HG03432 (cell line): ENCODE measurements around the gene BDKRB2.

Experiments used
- ATAC-seq: cut with Tn5 transposase; IDR thresholded peaks from one replicate; pipeline ENCODE4 v1.9.1; 2021; ENCODE audit warnings: mild to moderate bottlenecking, moderate library complexity; ENCODE audit not compliant: unreplicated experiment

Gene BDKRB2

DNA sequence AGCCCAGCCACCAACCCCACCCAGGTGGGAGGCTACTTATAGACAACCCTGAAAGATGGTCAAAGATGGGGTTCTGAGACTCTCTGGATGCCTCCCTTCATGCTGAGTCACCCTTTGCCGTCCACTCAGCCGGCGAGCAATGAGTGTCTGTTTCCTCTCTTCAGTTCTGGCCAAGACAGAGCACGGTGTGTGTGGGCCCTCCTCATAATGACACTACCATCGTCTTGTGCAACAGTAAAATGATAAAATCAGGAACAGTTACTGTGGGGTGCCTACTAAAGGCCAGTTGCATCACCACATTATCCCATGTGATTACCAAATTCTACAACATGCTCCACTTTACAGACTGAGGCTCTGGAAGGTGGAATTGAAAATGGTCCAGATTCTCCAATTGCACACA, 44.4 kb downstream of the BDKRB2 start:
- ATAC-seq = no peak

DNA sequence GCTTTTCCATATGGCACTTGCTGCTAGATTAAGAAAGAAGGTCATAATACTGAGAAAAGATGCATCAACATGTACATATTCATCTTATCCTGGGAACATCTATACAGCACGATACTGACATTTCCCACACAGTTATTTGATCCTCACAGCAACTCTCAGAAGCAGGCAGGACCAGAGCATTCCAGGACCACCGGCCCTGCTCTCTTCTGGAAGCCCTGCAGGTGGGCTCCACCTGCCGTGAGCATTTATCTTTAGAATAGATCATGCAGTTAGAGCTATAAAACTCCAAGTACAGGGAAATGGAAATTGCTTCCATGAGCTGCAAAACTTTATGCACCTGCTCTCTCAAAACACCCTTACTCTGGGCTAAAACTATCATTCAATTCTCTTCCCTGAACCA, 45.8 kb downstream of the BDKRB2 start:
- ATAC-seq = no peak

DNA sequence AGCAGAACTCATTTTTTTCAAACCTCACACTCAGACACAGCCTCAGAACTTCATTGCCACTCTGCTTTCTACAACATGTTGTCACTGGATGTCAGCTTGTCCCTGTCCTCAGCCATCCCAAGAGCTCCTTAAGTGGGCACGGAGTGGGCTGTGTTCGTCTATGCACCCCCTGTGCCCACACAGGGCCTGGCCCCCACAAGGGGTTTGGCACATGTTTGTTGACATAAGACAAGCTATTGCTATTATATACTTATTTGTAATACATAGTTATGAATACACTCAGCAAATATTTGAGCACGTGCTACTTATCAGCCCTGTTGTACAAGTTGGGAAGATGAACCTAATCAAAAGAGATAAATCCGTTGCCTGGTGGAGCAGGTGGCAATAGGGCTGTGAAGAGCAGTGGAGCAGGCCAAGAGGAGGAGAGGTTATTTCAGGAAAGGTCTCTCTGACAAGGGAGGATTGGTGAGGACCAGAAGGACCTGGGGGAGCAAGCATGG, 47.1 kb downstream of the BDKRB2 start:
- no peak for ATAC-seq

DNA sequence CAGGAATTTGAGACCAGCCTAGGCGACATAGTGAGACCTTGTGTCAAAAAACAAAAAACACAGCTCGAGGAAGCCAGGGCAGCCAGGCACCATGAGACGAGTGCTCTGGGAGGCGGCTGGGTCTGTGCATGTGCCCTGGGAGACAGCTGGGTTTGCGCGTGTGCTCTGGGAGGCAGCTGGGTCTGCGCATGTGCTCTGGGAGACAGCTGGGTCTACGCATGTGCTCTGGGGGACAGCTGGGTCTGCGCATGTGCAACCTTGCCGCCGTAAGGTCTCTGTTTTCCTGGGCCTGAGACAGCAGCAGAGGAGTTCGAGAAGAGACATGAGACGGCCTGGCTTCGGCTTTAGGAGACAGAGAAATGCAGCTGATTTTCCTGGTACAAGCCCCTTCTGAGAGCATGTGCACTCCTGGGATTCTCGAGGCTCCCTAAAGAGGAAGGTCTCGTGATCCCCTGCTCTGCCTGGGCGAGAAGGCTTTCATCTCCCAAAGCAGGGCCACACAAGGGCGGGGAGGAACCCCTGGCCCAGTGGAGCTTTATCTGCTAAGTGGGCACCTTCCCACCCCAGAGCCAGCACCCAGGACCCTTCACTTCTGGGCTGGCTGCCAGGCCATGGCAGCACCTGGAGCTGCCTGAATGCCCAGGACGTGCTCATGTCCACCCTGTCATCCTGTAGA, 47.8 kb downstream of the BDKRB2 start:
- ATAC-seq = no peak

DNA sequence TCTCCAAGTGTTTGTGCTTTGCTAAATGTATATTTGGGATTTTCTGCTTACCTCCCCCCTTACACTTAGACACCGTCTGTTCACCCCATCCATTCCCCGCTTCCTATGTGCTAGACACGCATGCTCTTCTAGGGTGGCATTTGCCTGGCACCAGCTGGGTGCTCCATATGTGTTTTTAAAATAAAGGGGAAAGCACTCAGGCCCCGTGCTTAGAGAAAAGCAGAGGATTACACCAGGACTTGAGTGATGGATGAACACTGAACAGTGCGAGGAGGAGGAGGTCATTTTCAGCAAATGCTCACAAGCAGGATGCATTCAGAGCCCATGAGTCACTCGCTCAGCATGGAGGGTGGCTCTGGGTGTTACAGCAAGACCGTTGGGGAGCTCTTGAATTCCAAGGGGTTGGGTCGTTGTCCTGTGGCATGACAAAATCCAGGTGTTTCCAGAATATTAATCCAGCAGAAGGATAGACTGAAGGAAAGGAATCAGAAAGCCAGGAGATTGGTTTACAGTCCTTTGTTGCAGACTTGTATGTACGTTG, 48.4 kb downstream of the BDKRB2 start:
- ATAC-seq = no peak

DNA sequence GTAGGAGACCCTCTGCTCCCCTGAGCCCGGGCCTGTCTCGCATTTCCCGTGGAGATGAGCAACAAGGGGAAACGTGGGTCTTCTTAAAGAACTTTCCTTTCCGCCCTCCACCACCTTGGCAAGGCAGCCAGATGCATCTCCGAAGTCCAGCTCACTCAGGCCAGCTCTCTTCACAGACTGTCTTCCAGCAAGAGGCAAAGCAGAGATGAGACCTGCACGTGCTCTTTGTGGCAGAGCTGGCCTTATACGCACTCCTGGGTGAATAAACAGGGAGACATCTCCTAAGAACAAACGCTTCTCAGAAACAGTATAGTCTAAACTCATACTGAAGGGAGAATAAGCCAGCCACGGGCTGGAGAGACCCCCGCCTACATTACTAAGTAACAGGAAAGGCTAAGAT, 50.0 kb downstream of the BDKRB2 start:
- no peak for ATAC-seq

DNA sequence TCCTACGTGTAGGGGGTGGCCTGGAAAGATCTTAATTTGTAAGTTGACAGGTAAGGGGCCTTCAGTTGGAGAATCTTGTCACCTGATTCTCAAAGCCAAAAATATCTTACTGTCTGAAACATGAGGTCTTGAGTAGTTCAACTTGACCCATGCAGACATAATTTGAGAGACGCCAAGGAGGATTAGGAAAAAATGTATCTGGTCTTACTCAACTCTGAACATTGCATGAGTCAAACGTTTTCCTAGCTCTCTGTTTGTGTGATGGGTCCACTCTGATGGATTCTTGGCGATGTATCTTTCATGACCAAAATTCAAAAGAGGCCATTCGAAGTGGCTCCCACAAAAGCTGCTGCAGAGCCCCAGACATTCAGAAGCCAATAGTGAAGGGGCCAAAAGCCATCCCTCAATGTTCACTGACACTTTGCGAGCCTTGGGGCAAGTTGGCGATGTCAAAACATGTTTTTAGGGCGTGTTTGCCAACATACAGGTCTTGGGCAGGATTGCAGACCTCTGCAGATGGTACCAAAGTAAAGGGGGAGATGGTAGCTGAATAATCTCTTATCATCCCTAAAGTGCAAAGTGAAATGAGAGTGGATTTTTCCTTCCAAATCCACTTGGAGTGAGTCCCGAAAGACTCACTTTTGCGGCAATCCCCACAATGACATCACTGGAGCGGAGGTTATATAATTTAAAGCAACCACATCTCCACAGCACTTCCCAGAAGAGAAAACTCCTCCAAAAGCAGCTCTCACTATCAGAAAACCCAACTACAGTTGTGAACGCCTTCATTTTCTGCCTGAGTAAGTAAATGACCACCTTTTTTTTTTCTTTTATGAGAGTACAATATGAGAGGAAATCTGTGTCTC, 51.1 kb downstream of the BDKRB2 start, which contains the start of gene BDKRB1:
TSS of gene BDKRB1 (plus strand) at position 710 of the 866 bp plus-strand sequence. CDS start 7,473 bp downstream, outside the sequence.
- ATAC-seq = no peak

DNA sequence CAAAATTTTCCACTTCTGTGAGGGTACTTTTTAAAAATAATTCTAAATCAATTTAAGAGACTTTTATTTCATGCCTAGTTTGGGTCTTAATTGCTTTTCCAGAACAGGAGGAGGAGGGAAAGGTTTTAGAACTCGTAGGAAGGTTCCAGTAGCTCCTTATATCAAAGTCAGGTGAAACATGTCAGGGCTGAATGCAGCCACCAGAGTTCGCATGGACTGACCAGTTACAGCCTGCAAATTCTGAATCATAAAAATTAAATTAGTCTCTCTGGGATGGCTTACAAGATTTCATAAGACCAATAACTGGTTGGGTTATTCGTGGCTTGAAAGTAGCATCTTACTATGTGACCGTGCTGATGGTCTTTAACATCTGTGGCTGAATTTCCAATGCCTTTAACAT, 51.8 kb downstream of the BDKRB2 start:
- ATAC-seq = no peak

DNA sequence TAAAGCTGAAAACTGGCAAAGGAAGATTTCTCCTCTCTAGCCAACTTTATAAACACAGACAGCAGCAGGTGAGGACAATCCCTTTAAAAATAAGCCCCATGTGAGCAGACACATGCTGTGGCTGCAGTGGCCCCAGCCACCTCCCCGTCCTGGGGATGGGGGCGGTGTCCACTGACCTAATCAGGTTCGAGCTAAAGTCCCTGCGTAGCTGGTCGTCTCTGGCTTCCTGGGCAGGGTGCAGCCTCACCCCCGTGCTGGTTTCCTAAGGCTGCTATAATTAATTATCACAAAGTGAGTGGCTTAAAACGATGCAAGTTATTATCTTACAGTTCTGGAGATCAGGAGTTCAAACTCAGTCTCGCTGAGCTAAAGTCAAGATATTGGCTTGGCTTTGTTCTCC, 52.4 kb downstream of the BDKRB2 start:
- ATAC-seq = no peak

DNA sequence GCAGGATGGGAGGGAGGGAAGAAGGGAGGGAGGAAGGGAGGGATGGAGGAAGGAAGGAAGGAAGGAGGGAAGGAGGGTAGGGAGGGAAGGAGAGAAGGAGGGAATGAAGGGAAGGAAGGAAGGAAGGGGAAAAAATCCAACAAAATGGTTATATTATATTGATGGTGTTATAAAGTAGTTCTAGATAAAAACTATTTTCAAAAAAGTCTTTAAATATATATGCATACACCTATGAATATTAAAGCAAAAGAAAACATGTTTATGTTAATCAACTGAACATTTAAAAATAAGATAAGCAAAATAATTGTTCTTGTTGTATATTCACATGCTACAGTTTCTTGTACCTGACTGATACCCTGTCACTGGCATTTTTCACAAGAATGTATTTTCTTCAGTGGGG, 53.3 kb downstream of the BDKRB2 start:
- ATAC-seq = no peak

DNA sequence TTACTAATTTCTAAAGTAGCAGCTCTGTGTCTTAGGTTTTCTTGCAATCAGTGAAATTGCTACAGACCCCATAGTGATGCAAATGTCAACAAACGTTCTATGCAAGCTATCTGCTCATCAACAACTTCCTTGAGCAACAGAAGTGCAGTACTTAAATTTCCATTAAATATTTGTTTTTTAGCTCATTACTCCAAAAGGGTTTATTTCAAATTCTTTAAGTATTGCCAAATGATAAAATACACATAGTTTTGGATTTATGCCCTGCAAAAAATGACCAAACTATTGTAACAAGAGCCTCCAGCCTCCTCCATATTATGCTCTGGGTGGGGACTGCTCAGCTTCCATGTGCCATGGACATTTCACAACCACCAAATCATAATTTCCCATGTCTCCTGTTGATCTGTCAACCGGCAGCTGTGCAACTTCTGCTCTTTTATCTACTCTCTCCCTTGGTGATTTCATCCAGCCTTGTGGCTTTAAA, 55.7 kb downstream of the BDKRB2 start:
- ATAC-seq = no peak

DNA sequence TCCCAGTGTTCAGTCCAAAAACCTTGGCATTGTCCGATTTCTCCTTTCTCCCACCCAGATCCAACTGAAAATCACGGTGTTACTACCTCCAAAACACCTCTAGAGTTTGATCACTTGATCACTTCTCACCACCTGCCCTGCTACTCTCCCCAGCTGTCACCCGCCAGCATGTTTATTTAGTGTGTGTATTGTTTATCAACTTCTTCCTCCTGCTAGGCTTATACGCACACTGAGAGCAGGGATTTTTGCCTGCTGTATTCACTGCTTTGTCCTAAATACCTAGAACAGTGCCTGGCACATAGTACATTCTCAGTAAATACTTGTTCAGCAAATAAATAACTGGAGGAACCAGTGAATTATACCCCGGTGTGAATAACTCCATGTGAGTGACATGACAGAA, 56.4 kb downstream of the BDKRB2 start:
- ATAC-seq = no peak

DNA sequence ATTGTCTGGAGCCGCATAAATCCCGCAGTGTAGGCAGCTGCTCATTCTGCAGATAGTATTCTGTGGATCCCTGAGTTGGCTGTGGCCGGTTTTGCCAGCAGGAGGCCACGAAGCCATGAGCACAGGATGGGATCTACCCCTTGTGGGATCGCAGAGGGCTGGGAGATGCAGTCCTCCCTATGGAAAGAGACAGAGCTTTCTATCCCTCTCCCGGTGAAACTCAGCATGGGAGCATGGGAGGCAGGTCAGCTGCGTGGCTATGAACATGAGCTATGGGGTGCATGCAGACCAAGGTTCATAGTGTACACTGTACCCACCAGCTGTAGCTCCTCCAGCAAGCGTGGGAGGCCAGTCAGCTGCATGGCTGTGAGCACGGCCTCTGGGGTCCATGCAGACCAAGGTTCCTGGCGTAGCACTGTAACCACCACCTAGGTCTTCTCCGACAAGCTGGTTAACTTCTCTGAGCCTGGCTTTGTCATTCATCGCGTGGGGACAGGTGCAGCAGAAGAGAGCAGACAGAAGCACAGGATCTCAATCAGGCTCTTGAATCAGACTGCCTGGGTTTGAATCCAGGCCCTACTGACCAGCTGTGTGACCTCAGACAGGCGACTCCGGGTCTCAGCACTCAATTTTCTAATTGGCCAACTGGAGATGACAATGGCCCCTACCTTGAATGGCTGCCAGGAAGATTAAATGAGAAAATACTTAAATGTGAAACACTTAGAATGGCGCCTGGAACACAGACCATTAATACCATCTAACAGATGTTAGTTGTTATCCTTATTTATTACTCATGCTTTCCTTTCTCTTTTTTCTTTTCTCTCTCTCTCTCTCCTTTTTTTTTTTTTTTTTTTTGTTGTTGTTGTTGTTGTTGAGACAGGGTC, 57.4 kb downstream of the BDKRB2 start:
- no peak for ATAC-seq

DNA sequence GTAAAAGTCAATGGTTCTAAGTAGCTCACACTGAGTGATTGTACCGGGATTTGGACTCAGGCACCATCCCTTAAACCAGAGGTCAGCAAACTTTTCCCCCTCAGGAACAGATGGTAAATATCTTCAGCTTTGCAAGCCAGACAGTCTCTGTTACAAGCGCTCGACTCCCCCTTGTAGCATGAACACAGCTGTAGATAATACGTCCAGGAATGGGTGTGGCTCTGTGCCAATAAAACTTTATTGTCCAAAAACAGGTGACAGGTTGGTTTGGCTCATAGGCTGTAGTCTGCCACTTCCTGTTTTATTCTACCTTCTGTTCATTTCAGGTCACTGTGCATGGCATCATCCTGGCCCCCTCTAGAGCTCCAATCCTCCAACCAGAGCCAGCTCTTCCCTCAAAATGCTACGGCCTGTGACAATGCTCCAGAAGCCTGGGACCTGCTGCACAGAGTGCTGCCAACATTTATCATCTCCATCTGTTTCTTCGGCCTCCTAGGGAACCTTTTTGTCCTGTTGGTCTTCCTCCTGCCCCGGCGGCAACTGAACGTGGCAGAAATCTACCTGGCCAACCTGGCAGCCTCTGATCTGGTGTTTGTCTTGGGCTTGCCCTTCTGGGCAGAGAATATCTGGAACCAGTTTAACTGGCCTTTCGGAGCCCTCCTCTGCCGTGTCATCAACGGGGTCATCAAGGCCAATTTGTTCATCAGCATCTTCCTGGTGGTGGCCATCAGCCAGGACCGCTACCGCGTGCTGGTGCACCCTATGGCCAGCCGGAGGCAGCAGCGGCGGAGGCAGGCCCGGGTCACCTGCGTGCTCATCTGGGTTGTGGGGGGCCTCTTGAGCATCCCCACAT, 58.9 kb downstream of the BDKRB2 start:
- ATAC-seq = no peak

DNA sequence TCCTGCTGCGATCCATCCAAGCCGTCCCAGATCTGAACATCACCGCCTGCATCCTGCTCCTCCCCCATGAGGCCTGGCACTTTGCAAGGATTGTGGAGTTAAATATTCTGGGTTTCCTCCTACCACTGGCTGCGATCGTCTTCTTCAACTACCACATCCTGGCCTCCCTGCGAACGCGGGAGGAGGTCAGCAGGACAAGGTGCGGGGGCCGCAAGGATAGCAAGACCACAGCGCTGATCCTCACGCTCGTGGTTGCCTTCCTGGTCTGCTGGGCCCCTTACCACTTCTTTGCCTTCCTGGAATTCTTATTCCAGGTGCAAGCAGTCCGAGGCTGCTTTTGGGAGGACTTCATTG, 59.5 kb downstream of the BDKRB2 start:
- ATAC-seq = no peak

DNA sequence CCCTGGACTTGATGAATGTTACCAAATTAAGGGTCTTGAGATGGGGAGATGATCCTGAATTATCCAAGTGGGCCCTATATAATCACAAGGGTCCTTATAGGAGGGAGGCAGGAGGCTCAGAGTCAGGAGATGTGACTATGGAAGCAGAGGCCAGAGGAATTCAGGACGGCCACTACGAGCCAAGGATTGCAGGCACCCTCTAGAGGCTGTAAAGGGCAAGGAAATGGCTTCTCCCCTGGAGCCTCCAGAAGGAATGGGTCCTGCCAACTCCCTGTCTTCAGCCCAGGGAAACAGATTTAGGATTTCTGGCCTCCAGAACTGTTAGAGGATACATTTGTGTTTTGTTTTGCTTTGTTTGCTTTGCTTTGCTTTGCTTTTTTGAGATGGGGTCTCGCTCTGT, 60.2 kb downstream of the BDKRB2 start:
- ATAC-seq = no peak

DNA sequence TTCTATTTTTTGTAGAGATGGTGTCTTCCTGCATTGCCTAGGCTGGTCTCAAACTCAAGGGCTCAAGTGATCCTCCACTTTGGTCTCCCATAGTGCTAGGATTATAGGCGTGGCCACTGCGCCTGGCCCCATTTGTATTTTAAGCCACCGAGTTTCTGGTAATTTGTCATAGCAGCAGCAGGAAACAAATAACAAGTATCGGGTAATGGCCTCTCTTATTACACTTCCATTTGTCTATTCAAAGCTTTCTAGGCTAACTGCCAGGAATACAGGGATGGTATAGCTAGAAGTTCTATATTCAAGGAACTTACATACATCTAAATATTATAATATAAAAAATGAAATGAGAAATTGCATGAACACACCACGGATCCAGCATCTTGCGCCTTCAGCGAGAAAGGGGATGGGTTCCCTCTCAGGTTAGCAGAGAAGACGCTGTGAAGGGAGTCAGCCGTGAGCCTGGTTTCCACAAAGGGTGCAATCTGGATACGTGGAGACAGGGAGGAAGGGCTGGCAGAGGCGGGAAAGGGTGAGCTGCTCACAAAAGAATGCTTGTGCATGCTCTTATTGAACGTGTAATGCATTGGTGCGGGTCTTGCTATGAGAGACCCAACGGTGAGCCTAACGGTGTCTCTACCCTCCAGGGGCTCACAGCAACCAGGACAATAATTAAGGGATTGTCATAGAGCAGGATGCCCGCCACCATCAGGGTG, 60.9 kb downstream of the BDKRB2 start:
- ATAC-seq = no peak

DNA sequence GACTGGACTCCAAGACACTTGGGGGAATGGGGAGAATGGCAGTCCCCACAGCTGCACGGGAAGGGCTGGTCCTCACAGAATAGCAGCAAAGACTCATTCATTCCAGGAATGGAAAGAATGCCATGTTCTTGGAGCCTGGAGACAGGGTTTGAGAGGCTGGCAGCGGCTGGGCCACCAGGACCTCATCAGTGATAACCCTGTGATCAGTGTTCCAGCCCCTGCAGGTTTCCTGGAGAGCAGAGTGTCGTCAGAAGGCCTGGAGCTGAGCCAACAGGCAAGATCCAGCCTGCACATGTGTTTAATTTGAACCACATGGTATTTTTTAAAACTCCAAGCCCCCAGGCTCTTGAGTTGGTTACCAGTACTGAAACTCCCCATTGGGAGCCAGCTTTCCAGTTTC, 62.7 kb downstream of the BDKRB2 start:
- no peak for ATAC-seq

DNA sequence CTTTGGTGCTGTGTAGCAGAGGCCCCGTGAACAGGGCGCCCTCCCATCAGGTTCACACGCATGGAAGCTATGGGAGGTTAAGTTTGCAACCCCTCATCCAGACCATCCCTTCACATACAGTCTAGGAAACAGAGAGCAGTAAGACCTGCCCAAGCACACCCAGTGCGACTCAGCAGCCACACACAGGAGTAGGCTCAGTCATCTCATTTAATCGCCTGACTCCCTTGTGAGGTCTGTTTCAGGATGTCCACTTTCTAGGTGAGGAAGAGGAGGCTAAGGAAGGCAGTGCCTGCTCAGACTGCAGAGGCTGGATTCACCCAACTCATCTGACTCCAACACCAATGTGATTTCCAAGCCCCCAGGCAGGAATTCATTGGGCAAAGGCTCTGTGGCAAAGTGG, 63.3 kb downstream of the BDKRB2 start:
- no peak for ATAC-seq
